Brain microvascular endothelial cell (primary cell): ENCODE measurements around the gene TMEM221.

ENCODE experiments used
- DNase-seq: peaks from one replicate; pipeline ENCODE4 v3.0.0-alpha.2; 2020
- H3K27ac ChIP-seq: fragments of 250-450 bp; sonication (Bioruptor Pico); 2 replicates; pipeline ENCODE4 v1.5.1; 2020; ENCODE audit warnings: mild to moderate bottlenecking, moderate library complexity
- H3K27me3 ChIP-seq: fragments of 250-450 bp; sonication (Bioruptor Pico); replicated peaks from 2 replicates; pipeline ENCODE4 v1.5.1; 2020; ENCODE audit warnings: mild to moderate bottlenecking
- H3K36me3 ChIP-seq: fragments of 250-450 bp; sonication (Bioruptor Pico); replicated peaks from 2 replicates; pipeline ENCODE4 v1.5.1; 2020; ENCODE audit warnings: mild to moderate bottlenecking
- H3K4me3 ChIP-seq: 2 replicates; pipeline ENCODE4 v1.5.1; 2011; ENCODE audit warnings: low read depth, mild to moderate bottlenecking, control low read depth, low read length, moderate library complexity
- in situ Hi-C: cut with HindIII; loops from 2 replicates; pipeline ENCODE4 v1.10.0; 2017; ENCODE audit warnings: low sequenced_read_pairs, low pct_ligation_motif_present
- TF ChIP-seq, protein P1 (sequence below): IDR thresholded peaks from 2 replicates; pipeline ENCODE4 v1.5.1; 2011; ENCODE audit warnings: low read depth, mild to moderate bottlenecking, moderate library complexity, low read length, control low read depth, inconsistent platforms; ENCODE audit errors: missing control alignments

The TMEM221 gene

DNA sequence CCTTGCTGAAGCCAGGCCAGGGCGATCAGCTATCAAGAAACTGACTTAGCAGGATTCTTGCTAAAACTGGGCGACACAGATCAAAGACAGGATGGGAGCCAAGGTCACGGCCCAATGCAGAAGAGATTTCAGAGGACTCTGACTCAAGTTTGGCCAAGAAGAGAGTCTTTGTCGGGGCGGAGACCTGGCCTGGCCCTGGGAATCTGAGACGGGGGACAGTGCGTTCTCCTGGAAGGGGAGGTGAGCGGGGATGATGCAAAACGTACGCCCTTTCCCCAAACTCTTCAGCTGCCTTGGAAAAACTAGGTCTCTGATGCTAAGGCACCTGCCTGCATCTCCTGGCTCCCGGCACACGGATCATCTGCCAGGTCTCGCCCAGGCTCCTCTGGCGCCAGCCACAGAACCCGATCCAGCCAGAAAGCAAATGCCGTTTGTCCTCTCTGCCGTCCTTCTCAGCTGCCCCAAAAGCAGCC lies 18.8 kb downstream of the TMEM221 start:
- in situ Hi-C loops, result no loop called here
- Histone ChIP-seq H3K4me3 (no peak overlapping the region), H3K27ac (no peak overlapping the region), H3K27me3 (no peaks in the 10 kb centered on the region), H3K36me3 (no peaks in the 10 kb centered on the region)
- TF ChIP-seq, protein P1, sequence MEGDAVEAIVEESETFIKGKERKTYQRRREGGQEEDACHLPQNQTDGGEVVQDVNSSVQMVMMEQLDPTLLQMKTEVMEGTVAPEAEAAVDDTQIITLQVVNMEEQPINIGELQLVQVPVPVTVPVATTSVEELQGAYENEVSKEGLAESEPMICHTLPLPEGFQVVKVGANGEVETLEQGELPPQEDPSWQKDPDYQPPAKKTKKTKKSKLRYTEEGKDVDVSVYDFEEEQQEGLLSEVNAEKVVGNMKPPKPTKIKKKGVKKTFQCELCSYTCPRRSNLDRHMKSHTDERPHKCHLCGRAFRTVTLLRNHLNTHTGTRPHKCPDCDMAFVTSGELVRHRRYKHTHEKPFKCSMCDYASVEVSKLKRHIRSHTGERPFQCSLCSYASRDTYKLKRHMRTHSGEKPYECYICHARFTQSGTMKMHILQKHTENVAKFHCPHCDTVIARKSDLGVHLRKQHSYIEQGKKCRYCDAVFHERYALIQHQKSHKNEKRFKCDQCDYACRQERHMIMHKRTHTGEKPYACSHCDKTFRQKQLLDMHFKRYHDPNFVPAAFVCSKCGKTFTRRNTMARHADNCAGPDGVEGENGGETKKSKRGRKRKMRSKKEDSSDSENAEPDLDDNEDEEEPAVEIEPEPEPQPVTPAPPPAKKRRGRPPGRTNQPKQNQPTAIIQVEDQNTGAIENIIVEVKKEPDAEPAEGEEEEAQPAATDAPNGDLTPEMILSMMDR, result no peak
- no peak for DNase-seq

DNA sequence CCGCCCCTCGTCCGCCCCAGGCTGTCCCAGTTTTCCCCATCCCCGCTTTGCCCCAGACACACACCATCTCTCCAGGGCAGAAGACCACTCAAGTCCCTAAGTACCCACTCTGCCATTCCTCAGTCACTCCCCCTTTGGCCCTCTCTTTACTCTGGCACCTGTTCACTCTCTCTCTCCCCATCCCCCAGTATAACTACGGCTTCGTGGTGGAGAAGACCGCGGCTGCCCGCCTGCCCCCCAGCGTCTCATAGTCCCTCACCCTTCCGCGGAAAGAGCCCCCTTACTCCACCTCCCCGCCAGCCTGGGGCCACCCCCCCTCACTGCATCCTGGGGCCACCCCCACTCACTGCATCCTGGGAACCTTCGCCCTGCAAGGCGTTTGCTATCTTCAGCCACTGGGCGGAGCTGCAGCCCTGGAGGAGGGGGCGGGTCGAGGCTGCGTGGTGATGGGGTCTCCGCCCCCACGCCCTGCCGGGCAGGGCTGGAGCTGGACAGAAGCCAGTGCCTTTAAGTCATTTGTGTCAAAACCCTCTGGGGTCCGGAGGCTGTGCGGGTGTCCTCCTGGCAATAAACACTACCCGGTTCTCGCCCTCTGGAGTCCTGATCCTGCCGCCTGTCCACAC lies 23.6 kb downstream of the TMEM221 start:
- DNase-seq, result peak; percentile 24
- H3K27me3 ChIP-seq, result no peaks in the 10 kb centered on the region
- no peaks in the 10 kb centered on the region for H3K36me3 ChIP-seq
- TF ChIP-seq, protein P1, result peak; percentile 76
- no peak overlapping the region for H3K4me3 ChIP-seq
- in situ Hi-C loops, result no loop called here
- H3K27ac ChIP-seq, result no peak overlapping the region

DNA sequence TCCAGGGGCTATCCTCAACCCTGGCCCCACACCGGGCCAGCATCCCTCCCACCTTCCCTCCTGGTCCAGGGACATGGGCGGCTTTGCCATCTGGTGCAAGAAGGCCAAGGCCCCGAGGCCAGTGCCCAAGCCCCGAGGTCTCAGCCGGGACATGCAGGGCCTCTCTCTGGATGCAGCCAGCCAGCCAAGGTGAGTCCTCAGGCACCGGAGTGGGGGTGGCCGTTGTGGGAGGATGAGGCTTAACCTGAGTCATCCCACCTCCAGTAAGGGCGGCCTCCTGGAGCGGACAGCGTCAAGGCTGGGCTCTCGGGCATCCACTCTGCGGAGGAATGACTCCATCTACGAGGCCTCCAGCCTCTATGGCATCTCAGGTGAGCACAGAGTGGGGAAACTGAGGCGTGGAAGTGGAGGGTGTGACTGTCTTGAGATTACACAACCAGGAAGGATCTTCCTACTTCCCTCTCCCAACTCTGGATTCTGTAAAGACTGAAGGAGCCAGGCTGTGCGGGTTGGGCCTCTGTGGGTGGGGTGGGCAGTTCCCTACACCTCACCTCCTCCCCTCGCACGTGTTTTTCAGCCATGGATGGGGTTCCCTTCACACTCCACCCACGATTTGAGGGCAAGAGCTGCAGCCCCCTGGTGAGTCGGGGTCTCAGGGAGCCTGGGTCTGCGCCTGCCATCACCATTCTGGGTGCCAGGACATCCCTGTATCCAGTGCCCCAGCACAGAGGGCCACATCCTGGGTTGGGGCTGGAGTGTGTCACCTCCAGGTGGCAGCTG lies 24.8 kb downstream of the TMEM221 start:
- no peak for DNase-seq
- Histone ChIP-seq H3K27me3 (no peaks in the 10 kb centered on the region), H3K4me3 (no peak overlapping the region), H3K36me3 (no peaks in the 10 kb centered on the region), H3K27ac (no peak overlapping the region)
- in situ Hi-C loops, result no loop called here
- TF ChIP-seq, protein P1, result no peak

DNA sequence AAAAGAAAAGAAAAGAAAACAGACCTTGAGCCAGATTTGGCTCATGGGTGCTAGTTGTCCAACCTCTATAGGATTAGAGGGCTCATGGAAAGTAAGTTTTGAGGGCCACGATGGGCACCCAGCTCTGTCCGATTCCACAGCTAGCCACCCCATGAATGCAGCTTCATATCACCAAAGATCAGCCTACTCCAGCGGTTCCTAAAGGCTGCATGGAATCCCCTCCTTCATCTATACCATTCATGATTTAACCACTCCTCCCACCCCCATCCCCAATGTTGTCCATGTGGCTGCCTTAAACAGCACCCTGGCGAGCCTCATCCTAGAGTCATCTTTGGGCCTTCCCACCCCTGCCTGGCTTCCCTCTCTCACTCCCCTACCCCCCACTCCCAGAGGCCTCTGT lies 26.5 kb downstream of the TMEM221 start:
- H3K27me3 ChIP-seq, result no peaks in the 10 kb centered on the region
- in situ Hi-C loops, result no loop called here
- no peak for DNase-seq
- H3K27ac ChIP-seq, result no peak overlapping the region
- H3K36me3 ChIP-seq, result no peaks in the 10 kb centered on the region
- no peak overlapping the region for H3K4me3 ChIP-seq
- TF ChIP-seq, protein P1, result no peak

DNA sequence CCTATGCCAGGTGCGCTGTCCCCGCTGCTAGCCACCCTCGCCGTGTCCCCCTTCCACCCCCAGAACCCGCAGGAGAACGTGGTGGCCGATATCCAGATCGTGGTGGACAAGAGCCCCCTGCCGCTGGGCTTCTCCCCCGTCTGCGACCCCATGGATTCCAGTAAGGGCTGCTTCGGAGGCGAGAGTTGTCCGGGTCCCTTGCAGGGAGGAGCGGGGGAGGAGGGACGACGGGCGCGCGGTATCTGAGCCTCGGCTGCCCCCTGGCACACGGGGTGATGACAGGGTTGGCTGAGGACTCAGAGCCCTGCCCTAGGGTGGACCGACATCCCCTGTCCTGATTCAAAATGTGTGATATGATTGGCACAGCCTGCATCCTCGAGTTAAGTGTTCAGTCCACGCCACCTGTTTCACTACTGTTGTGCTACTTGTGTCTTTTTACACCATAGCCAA lies 28.0 kb downstream of the TMEM221 start:
- Histone ChIP-seq H3K36me3 (no peaks in the 10 kb centered on the region), H3K4me3 (peak overlapping the region; percentile 77), H3K27ac (no peak overlapping the region), H3K27me3 (no peaks in the 10 kb centered on the region)
- TF ChIP-seq, protein P1, result peak; percentile 19
- DNase-seq, result no peak
- in situ Hi-C loops, result no loop called here
